Caco-2 (cell line): ENCODE results near the gene NBEAL2. TPM values are rescaled to one million over a fixed set of nuclear protein-coding genes. Genes with fewer than 3 reads are reported as not detected.

Experiments used
- BruUV-seq: library from RNA; stranded (reverse); fragments of 400-500 nt; replicated peaks from 2 replicates; lab custom pipeline; 2021; lab: Mats Ljungman, UMichigan
- CTCF ChIA-PET: fragments of 300-600 bp; sonication (Branson Sonifier 250); formaldehyde crosslinking; loops from one replicate; lab custom pipeline; 2022; ENCODE audit warnings: antibody characterized with exemption; lab: Charles Lee
- POLR2A ChIA-PET: fragments of 300-600 bp; sonication (Branson Sonifier 250); formaldehyde crosslinking; loops from one replicate; lab custom pipeline; 2022; ENCODE audit warnings: antibody characterized with exemption; lab: Charles Lee
- DNase-seq, 2 experiments: peaks; one replicate each; pipeline versions ENCODE4 v3.0.0 to v3.0.0-alpha.2; 2020 to 2022
- H3K27me3 ChIP-seq: replicated peaks from 2 replicates; pipeline ENCODE4 v1.6.0; 2011; ENCODE audit warnings: low read length; ENCODE audit not compliant: control insufficient read depth, insufficient read depth
- H3K36me3 ChIP-seq: 2 replicates; pipeline ENCODE4 v1.5.1; 2011; ENCODE audit warnings: low read length; ENCODE audit not compliant: control insufficient read depth, insufficient read depth
- H3K4me1 ChIP-seq: fragments of 250-450 bp; sonication (Bioruptor Pico); 2 replicates; pipeline ENCODE4 v1.5.1; 2020; ENCODE audit warnings: mild to moderate bottlenecking
- H3K4me3 ChIP-seq: 2 replicates; pipeline ENCODE4 v1.5.1; 2011; ENCODE audit warnings: low read depth, mild to moderate bottlenecking, control low read depth, low read length
- H3K9me3 ChIP-seq: fragments of 250-450 bp; sonication (Bioruptor Pico); 2 replicates; pipeline ENCODE4 v1.5.1; 2020; ENCODE audit warnings: mild to moderate bottlenecking, moderate library complexity
- H3K27ac Mint-ChIP-seq: one replicate; pipeline ENCODE4 v1.8.0; 2022; ENCODE audit warnings: mixed read lengths; ENCODE audit not compliant: unreplicated experiment
- H3K27me3 Mint-ChIP-seq: one replicate; pipeline ENCODE4 v1.8.0; 2022; ENCODE audit warnings: mixed read lengths; ENCODE audit not compliant: insufficient read depth, unreplicated experiment
- H3K36me3 Mint-ChIP-seq: one replicate; pipeline ENCODE4 v1.8.0; 2022; ENCODE audit warnings: mild to moderate bottlenecking, mixed read lengths; ENCODE audit not compliant: insufficient read depth, unreplicated experiment
- H3K4me1 Mint-ChIP-seq: one replicate; pipeline ENCODE4 v1.8.0; 2022; ENCODE audit warnings: low read depth, mixed read lengths; ENCODE audit not compliant: unreplicated experiment
- H3K4me3 Mint-ChIP-seq: one replicate; pipeline ENCODE4 v1.8.0; 2022; ENCODE audit warnings: mild to moderate bottlenecking, moderate library complexity, mixed read lengths; ENCODE audit not compliant: unreplicated experiment
- H3K9me3 Mint-ChIP-seq: one replicate; pipeline ENCODE4 v1.8.0; 2022; ENCODE audit warnings: mixed read lengths; ENCODE audit not compliant: unreplicated experiment
- intact Hi-C: fragments of 100-400 bp; cut with micrococcal nuclease; formaldehyde crosslinking; loops from one replicate; pipeline ENCODE4 v1.10.0; 2022; ENCODE audit not compliant: unreplicated experiment
- total RNA-seq: library from RNA; stranded (reverse); gene quantifications from 2 replicates; pipeline ENCODE4 v1.2.3, GENCODE V29; 2022
- TF ChIP-seq, protein P1 (sequence below), 2 experiments: fragments of 200-600 bp in 1 of 2; IDR thresholded peaks; 1 replicate in 1 of 2; 2 replicates in 1 of 2; pipeline versions ENCODE4 v1.5.1 to v1.8.0; 2011 to 2022; ENCODE audit warnings: antibody characterized with exemption in 1 of 2, control low read depth in 1 of 2, inconsistent platforms in 1 of 2, low read depth in 1 of 2, low read length in 1 of 2, mild to moderate bottlenecking in 1 of 2, moderate library complexity in 1 of 2; ENCODE audit not compliant: insufficient read depth in 1 of 2, severe bottlenecking in 1 of 2, unreplicated experiment in 1 of 2

Gene NBEAL2
- total RNA-seq, 1 experiment from 2014 or later, result 62.4 TPM

DNA sequence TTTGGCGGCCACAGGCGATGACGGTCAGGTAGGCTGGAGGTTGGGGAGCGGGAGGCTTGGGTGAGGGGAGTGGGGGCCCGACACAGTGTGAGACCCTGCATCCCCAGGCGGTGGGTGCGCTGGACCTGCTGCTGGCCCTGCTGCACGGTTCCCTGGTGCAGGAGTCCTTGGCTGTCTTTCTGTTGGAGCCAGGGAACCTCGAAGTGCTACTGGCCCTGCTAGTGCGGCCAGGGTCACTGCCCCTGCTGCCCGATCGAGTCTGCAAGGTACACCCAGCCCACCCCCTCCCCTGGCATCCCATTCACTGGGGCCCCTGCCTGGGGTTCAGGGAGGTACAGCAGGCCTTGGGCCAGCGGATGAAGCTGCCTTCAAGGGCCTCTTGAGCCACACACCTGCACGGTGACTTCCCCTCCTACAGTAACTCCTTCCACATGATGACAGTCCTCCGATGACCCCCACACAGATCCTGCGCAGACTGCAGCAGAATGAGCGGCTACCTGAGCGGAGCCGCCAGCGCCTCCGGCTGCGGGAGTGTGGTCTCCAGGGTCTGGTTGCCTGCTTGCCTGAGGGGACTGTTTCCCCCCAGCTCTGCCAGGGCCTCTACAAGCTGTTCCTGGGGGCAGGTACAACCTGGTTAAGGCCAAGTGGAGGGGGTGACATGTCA, 19.5 kb downstream of the NBEAL2 start:
- no peaks in the 10 kb centered on the region for H3K27me3 Mint-ChIP-seq
- TF ChIP-seq, protein P1, sequence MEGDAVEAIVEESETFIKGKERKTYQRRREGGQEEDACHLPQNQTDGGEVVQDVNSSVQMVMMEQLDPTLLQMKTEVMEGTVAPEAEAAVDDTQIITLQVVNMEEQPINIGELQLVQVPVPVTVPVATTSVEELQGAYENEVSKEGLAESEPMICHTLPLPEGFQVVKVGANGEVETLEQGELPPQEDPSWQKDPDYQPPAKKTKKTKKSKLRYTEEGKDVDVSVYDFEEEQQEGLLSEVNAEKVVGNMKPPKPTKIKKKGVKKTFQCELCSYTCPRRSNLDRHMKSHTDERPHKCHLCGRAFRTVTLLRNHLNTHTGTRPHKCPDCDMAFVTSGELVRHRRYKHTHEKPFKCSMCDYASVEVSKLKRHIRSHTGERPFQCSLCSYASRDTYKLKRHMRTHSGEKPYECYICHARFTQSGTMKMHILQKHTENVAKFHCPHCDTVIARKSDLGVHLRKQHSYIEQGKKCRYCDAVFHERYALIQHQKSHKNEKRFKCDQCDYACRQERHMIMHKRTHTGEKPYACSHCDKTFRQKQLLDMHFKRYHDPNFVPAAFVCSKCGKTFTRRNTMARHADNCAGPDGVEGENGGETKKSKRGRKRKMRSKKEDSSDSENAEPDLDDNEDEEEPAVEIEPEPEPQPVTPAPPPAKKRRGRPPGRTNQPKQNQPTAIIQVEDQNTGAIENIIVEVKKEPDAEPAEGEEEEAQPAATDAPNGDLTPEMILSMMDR (IDR thresholded peaks at IDR 0.05; ENCODE audit: insufficient read depth in 1 of 2, low read depth in 1 of 2, low read length in 1 of 2, severe bottlenecking in 1 of 2, unreplicated experiment in 1 of 2), result peak in 1 of 2 experiments; percentile 10
- H3K4me3 Mint-ChIP-seq, result no peak overlapping the region
- Histone ChIP-seq H3K4me3 (no peak overlapping the region), H3K36me3 (peaks cover 3% of the 10 kb centered on the region), H3K27me3 (no peaks in the 10 kb centered on the region), H3K9me3 (no peaks in the 10 kb centered on the region), H3K4me1 (peaks cover 11% of the 10 kb centered on the region)
- no peaks in the 10 kb centered on the region for H3K9me3 Mint-ChIP-seq
- H3K4me1 Mint-ChIP-seq, result peaks cover 6% of the 10 kb centered on the region
- intact Hi-C loops, result loop anchor here (1.0 to 5.0 kb wide), 3 partner anchors 18 to 76 kb away; no protein-coding TSS in a partner anchor
- no peak for DNase-seq
- BruUV-seq, result no TSS peak
- H3K27ac Mint-ChIP-seq, result no peak overlapping the region
- peaks cover 45% of the 10 kb centered on the region for H3K36me3 Mint-ChIP-seq
- ChIA-PET POLR2A (no interaction called here), CTCF (interaction anchor here (0.6 to 1.1 kb wide), 2 partner anchors 75 to 1005 kb away, joined by 3 to 6 read pairs; no protein-coding TSS in a partner anchor)

DNA sequence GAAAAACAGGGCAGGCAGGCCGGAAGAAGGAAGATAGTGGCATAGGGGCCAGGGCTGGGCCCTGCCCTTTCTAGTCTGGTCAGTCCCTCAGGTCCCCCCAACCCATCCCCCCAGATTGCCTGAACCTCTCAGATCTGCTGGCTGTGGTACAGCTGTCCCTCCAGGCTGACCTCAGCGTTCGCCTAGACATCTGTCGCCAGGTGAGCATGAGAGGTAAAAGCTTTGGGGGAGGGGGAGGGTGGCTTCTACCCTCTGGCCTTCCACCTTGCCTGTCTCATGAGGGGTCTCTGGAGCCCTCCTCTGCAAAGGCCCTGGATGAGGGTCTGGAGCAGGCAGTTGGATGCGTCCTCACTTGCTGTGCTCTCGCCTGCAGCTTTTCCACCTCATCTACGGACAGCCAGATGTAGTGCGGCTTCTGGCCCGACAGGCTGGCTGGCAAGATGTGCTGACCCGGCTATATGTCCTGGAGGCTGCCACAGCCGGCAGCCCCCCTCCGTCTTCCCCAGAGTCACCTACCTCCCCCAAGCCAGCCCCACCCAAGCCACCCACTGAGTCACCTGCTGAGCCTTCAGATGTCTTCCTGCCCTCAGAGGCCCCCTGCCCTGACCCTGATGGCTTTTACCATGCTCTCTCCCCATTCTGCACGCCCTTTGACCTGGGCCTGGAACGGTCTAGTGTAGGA, 20.2 kb downstream of the NBEAL2 start:
- no peak overlapping the region for H3K4me3 Mint-ChIP-seq
- no peak overlapping the region for H3K27ac Mint-ChIP-seq
- H3K9me3 Mint-ChIP-seq, result no peaks in the 10 kb centered on the region
- ChIA-PET POLR2A (no interaction called here), CTCF (no interaction called here)
- intact Hi-C loops, result loop anchor here (2.0 to 5.0 kb wide), 2 partner anchors 19 to 57 kb away; no protein-coding TSS in a partner anchor
- BruUV-seq, result no TSS peak
- no peaks in the 10 kb centered on the region for H3K27me3 ChIP-seq
- H3K4me3 ChIP-seq, result no peak overlapping the region
- H3K4me1 ChIP-seq, result peaks cover 11% of the 10 kb centered on the region
- no peaks in the 10 kb centered on the region for H3K27me3 Mint-ChIP-seq
- no peaks in the 10 kb centered on the region for H3K9me3 ChIP-seq
- peaks cover 50% of the 10 kb centered on the region for H3K36me3 Mint-ChIP-seq
- no peak for DNase-seq
- TF ChIP-seq, protein P1 (IDR thresholded peaks at IDR 0.05; ENCODE audit: insufficient read depth in 1 of 2, low read depth in 1 of 2, low read length in 1 of 2, severe bottlenecking in 1 of 2, unreplicated experiment in 1 of 2), result no peak
- peaks cover 6% of the 10 kb centered on the region for H3K4me1 Mint-ChIP-seq
- H3K36me3 ChIP-seq, result peaks cover 4% of the 10 kb centered on the region

DNA sequence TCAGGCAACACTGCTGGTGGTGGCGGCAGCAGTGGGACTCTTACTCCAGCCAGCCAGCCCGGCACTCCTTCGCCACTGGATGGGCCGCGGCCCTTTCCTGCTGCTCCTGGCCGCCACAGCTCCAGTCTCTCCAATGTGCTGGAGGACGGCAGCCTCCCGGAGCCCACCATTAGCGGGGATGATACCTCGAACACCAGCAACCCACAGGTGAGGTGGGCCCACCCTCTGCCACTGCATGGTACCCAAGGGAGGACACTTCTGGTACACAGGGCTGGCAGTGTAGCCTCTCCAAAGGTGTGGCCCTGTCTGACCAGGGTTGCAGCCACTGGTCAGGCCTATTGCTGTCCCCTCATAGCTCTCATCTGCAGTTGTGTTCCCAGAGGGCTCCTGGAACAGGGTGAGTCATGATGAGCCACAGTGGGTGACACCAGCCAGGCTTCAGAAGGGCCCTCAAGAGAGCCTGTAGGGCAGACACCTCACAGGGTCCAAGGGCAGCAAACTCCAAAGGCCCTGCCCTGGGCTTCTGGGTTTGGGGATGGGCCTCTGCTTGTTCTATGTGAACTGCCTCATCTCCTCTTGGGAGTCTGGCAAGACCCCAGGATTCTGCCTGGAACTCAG, 20.8 kb downstream of the NBEAL2 start:
- CTCF ChIA-PET, result no interaction called here
- no peaks in the 10 kb centered on the region for H3K9me3 Mint-ChIP-seq
- POLR2A ChIA-PET, result no interaction called here
- H3K9me3 ChIP-seq, result no peaks in the 10 kb centered on the region
- H3K36me3 Mint-ChIP-seq, result peaks cover 51% of the 10 kb centered on the region
- H3K4me1 Mint-ChIP-seq, result peaks cover 6% of the 10 kb centered on the region
- no peaks in the 10 kb centered on the region for H3K27me3 Mint-ChIP-seq
- no peaks in the 10 kb centered on the region for H3K27me3 ChIP-seq
- no TSS peak for BruUV-seq
- no peak overlapping the region for H3K4me3 ChIP-seq
- DNase-seq, result no peak
- H3K4me3 Mint-ChIP-seq, result no peak overlapping the region
- H3K36me3 ChIP-seq, result peaks cover 4% of the 10 kb centered on the region
- peaks cover 11% of the 10 kb centered on the region for H3K4me1 ChIP-seq
- TF ChIP-seq, protein P1 (IDR thresholded peaks at IDR 0.05; ENCODE audit: insufficient read depth in 1 of 2, low read depth in 1 of 2, low read length in 1 of 2, severe bottlenecking in 1 of 2, unreplicated experiment in 1 of 2), result no peak
- intact Hi-C loops, result no loop called here
- H3K27ac Mint-ChIP-seq, result no peak overlapping the region
